Glomerular endothelial cell (primary cell): Measurements from ENCODE around the gene CCDC136. TPM values are rescaled to one million over a fixed set of nuclear protein-coding genes. Genes with fewer than 3 reads are reported as not detected.

Experiments
- DNase-seq: peaks from one replicate; pipeline ENCODE4 v3.0.0-alpha.2; 2011; ENCODE audit warnings: low read depth, low spot score; ENCODE audit errors: extremely low read depth
- total RNA-seq: library from RNA; depleted of rRNA; stranded (reverse); fragments of >200 nt; gene quantifications from 2 replicates; pipeline ENCODE4 v1.2.3, GENCODE V29; 2015

The CCDC136 gene
- 0.19 and 2.3 TPM in 2 replicates for total RNA-seq

GRCh38 chr7:128791121-128791971 lies at the start of gene CCDC136:
TSS of gene CCDC136 (plus strand) at chr7:128791968. CDS start at chr7:128792412, 444 bp downstream.
- DNase-seq = no peak

- no peak for DNase-seq
Observed at GRCh38 chr7:128742206-128742605, 49.6 kb upstream of the CCDC136 start.

- DNase-seq = no peak
Observed at GRCh38 chr7:128743112-128743772, 48.5 kb upstream of the CCDC136 start.

GRCh38 chr7:128744366-128744905 lies 47.3 kb upstream of the CCDC136 start:
- no peak for DNase-seq

GRCh38 chr7:128745706-128746105 lies 46.1 kb upstream of the CCDC136 start:
- DNase-seq = no peak

GRCh38 chr7:128747327-128748079 lies 44.3 kb upstream of the CCDC136 start:
- DNase-seq = no peak

GRCh38 chr7:128752251-128752650 lies 39.5 kb upstream of the CCDC136 start:
- no peak for DNase-seq

GRCh38 chr7:128755075-128755818 lies 36.5 kb upstream of the CCDC136 start:
- no peak for DNase-seq

- DNase-seq = no peak
Observed at GRCh38 chr7:128755819-128756476, 35.8 kb upstream of the CCDC136 start.

GRCh38 chr7:128757203-128757602 lies 34.6 kb upstream of the CCDC136 start:
- no peak for DNase-seq

GRCh38 chr7:128758553-128758952 lies 33.2 kb upstream of the CCDC136 start:
- no peak for DNase-seq

GRCh38 chr7:128759242-128759641 lies 32.5 kb upstream of the CCDC136 start:
- no peak for DNase-seq

- no peak for DNase-seq
Observed at GRCh38 chr7:128763541-128763940, 28.2 kb upstream of the CCDC136 start.

GRCh38 chr7:128767475-128768110 lies 24.2 kb upstream of the CCDC136 start:
- DNase-seq = no peak

GRCh38 chr7:128770233-128770632 lies 21.5 kb upstream of the CCDC136 start:
- DNase-seq = no peak

GRCh38 chr7:128773604-128774003 lies 18.2 kb upstream of the CCDC136 start:
- DNase-seq = no peak

GRCh38 chr7:128774029-128774689 lies 17.6 kb upstream of the CCDC136 start:
- DNase-seq = no peak

- no peak for DNase-seq
Observed at GRCh38 chr7:128774921-128775320, 16.8 kb upstream of the CCDC136 start.
